H9 (cell line): ENCODE results near the gene FAM219A. TPM values are rescaled to one million over a fixed set of nuclear protein-coding genes. Genes with fewer than 3 reads are reported as not detected.

Source experiments
- DNase-seq: peaks from one replicate; pipeline ENCODE4 v3.0.0-alpha.2; 2017
- H2AFZ ChIP-seq: one replicate; pipeline ENCODE4 v1.6.1; 2013; ENCODE audit warnings: mild to moderate bottlenecking, low read length, control low read depth, moderate library complexity
- H2AK5ac ChIP-seq: 2 replicates; pipeline ENCODE4 v1.6.1; 2013; ENCODE audit warnings: low read length, control low read depth, mixed read lengths; ENCODE audit not compliant: insufficient read length
- H2BK120ac ChIP-seq: one replicate; pipeline ENCODE4 v1.6.1; 2013; ENCODE audit warnings: low read depth, mild to moderate bottlenecking, low read length, control low read depth, inconsistent platforms; ENCODE audit not compliant: poor library complexity, severe bottlenecking
- H2BK12ac ChIP-seq: 2 replicates; pipeline ENCODE4 v1.6.1; 2013; ENCODE audit warnings: low read length, control low read depth, mixed read lengths, low read depth; ENCODE audit not compliant: insufficient read length
- H2BK15ac ChIP-seq: 2 replicates; pipeline ENCODE4 v1.6.1; 2013; ENCODE audit warnings: low read depth, low read length, control low read depth
- H2BK20ac ChIP-seq: one replicate; pipeline ENCODE4 v1.6.1; 2013; ENCODE audit warnings: low read depth, mild to moderate bottlenecking, low read length, control low read depth, inconsistent platforms; ENCODE audit not compliant: poor library complexity, severe bottlenecking
- H2BK5ac ChIP-seq: 2 replicates; pipeline ENCODE4 v1.6.1; 2013; ENCODE audit warnings: low read length, control low read depth, mixed read lengths; ENCODE audit not compliant: insufficient read length
- H3K14ac ChIP-seq: 2 replicates; pipeline ENCODE4 v1.6.1; 2013; ENCODE audit warnings: low read length, control low read depth; ENCODE audit not compliant: insufficient read depth
- H3K18ac ChIP-seq: 2 replicates; pipeline ENCODE4 v1.6.1; 2013; ENCODE audit warnings: low read depth, mild to moderate bottlenecking, mixed read lengths, low read length, control low read depth; ENCODE audit not compliant: insufficient read length
- H3K23ac ChIP-seq: 2 replicates; pipeline ENCODE4 v1.6.1; 2013; ENCODE audit warnings: low read length, control low read depth, mixed read lengths, low read depth; ENCODE audit not compliant: insufficient read length
- H3K23me2 ChIP-seq: 2 replicates; pipeline ENCODE4 v1.6.1; 2013; ENCODE audit warnings: low read depth, mild to moderate bottlenecking, mixed read lengths, low read length, control low read depth; ENCODE audit not compliant: insufficient read length, poor library complexity, severe bottlenecking
- H3K27ac ChIP-seq: 2 replicates; pipeline ENCODE4 v1.5.1; 2013; ENCODE audit warnings: low read length, control low read depth, mixed read lengths, low read depth; ENCODE audit not compliant: insufficient read length
- H3K27me3 ChIP-seq: 2 replicates; pipeline ENCODE4 v1.6.1; 2013; ENCODE audit warnings: low read length, control low read depth, inconsistent platforms; ENCODE audit not compliant: insufficient read depth
- H3K4ac ChIP-seq: 2 replicates; pipeline ENCODE4 v1.6.1; 2013; ENCODE audit warnings: low read depth, mild to moderate bottlenecking, control low read depth, inconsistent platforms, low read length, moderate library complexity
- H3K4me1 ChIP-seq: 2 replicates; pipeline ENCODE4 v1.6.1; 2013; ENCODE audit warnings: low read length, control low read depth, inconsistent platforms; ENCODE audit not compliant: insufficient read depth
- H3K4me2 ChIP-seq: 2 replicates; pipeline ENCODE4 v1.6.1; 2013; ENCODE audit warnings: low read length, control low read depth, mixed read lengths; ENCODE audit not compliant: insufficient read length, insufficient read depth
- H3K56ac ChIP-seq: 2 replicates; pipeline ENCODE4 v1.6.1; 2013; ENCODE audit warnings: low read depth, mild to moderate bottlenecking, mixed read lengths, low read length, control low read depth; ENCODE audit not compliant: insufficient read length
- H3K79me1 ChIP-seq: 2 replicates; pipeline ENCODE4 v1.6.1; 2013; ENCODE audit warnings: low read depth, mild to moderate bottlenecking, moderate library complexity, low read length, control low read depth, inconsistent platforms; ENCODE audit not compliant: insufficient read depth, poor library complexity, severe bottlenecking
- H3K79me2 ChIP-seq: 2 replicates; pipeline ENCODE4 v1.6.1; 2013; ENCODE audit warnings: low read length, control low read depth, inconsistent platforms; ENCODE audit not compliant: insufficient read depth
- H3K9ac ChIP-seq: 2 replicates; pipeline ENCODE4 v1.6.1; 2013; ENCODE audit warnings: low read length, control low read depth, mixed read lengths; ENCODE audit not compliant: insufficient read length; ENCODE audit errors: extremely low read depth
- H3K9me3 ChIP-seq: one replicate; pipeline ENCODE4 v1.6.1; 2013; ENCODE audit warnings: low read depth, low read length, inconsistent platforms; ENCODE audit not compliant: control insufficient read depth
- H3T11ph ChIP-seq: one replicate; pipeline ENCODE4 v1.6.1; 2013; ENCODE audit warnings: mild to moderate bottlenecking, low read length, control low read depth, inconsistent platforms
- H4K20me1 ChIP-seq: one replicate; pipeline ENCODE4 v1.6.1; 2013; ENCODE audit not compliant: control insufficient read depth, insufficient read length, insufficient read depth
- H4K5ac ChIP-seq: 2 replicates; pipeline ENCODE4 v1.6.1; 2013; ENCODE audit warnings: low read depth, mild to moderate bottlenecking, mixed read lengths, low read length, control low read depth; ENCODE audit not compliant: insufficient read length
- H4K8ac ChIP-seq: replicated peaks from 2 replicates; pipeline ENCODE4 v1.6.1; 2013; ENCODE audit warnings: low read length, control low read depth, mixed read lengths, low read depth; ENCODE audit not compliant: insufficient read length
- H4K91ac ChIP-seq: 2 replicates; pipeline ENCODE4 v1.6.1; 2013; ENCODE audit warnings: low read depth, mild to moderate bottlenecking, moderate library complexity, mixed read lengths, low read length, control low read depth; ENCODE audit not compliant: insufficient read length
- H3K27ac Mint-ChIP-seq, 3 experiments: 2 replicates in 2 of 3; 3 replicates in 1 of 3; pipeline ENCODE4 v1.8.0; 2020 to 2021; ENCODE audit warnings: mixed read lengths in 3 of 3, mild to moderate bottlenecking in 1 of 3, moderate library complexity in 1 of 3
- H3K27me3 Mint-ChIP-seq: 2 replicates; pipeline ENCODE4 v1.8.0; 2021; ENCODE audit warnings: low read depth, mild to moderate bottlenecking, moderate library complexity, mixed read lengths
- H3K36me3 Mint-ChIP-seq, 3 experiments: 2 replicates in 2 of 3; 3 replicates in 1 of 3; pipeline ENCODE4 v1.8.0; 2020 to 2021; ENCODE audit warnings: low read depth in 3 of 3, mixed read lengths in 3 of 3; ENCODE audit not compliant: insufficient read depth in 1 of 3
- H3K4me1 Mint-ChIP-seq, 2 experiments: 2 replicates each; pipeline ENCODE4 v1.8.0; 2020; ENCODE audit warnings: mixed read lengths in 2 of 2
- H3K4me3 Mint-ChIP-seq, 2 experiments: 2 replicates in 1 of 2; 3 replicates in 1 of 2; pipeline ENCODE4 v1.8.0; 2020 to 2021; ENCODE audit warnings: mild to moderate bottlenecking in 2 of 2, mixed read lengths in 2 of 2, moderate library complexity in 1 of 2
- H3K9me3 Mint-ChIP-seq, 2 experiments: 2 replicates in 1 of 2; 3 replicates in 1 of 2; pipeline ENCODE4 v1.8.0; 2020; ENCODE audit warnings: mild to moderate bottlenecking in 2 of 2, mixed read lengths in 2 of 2, moderate library complexity in 1 of 2
- WGBS: extraction: QIAGEN DNeasy Blood & Tissue Kit; methylation state at CpG from one replicate; pipeline ENCODE4 v1.1.7; 2013; ENCODE audit warnings: missing lambda C conversion rate, low lambda C conversion rate, mixed read lengths; ENCODE audit not compliant: insufficient read length; ENCODE audit errors: extremely low coverage; 5-methylcytosine and 5-hydroxymethylcytosine counted together
- total RNA-seq: library from RNA; stranded (reverse); gene quantifications from 2 replicates; pipeline ENCODE4 v1.2.1, GENCODE V29; 2021
- TF ChIP-seq, protein P1 (sequence below): fragments of 200-600 bp; sonication (generic); conservative IDR thresholded peaks from 3 replicates; pipeline ENCODE4 v1.8.0; 2021; ENCODE audit warnings: antibody characterized with exemption, mild to moderate bottlenecking

The FAM219A gene
- total RNA-seq, 1 experiment from 2014 or later: 16.7 TPM

DNA sequence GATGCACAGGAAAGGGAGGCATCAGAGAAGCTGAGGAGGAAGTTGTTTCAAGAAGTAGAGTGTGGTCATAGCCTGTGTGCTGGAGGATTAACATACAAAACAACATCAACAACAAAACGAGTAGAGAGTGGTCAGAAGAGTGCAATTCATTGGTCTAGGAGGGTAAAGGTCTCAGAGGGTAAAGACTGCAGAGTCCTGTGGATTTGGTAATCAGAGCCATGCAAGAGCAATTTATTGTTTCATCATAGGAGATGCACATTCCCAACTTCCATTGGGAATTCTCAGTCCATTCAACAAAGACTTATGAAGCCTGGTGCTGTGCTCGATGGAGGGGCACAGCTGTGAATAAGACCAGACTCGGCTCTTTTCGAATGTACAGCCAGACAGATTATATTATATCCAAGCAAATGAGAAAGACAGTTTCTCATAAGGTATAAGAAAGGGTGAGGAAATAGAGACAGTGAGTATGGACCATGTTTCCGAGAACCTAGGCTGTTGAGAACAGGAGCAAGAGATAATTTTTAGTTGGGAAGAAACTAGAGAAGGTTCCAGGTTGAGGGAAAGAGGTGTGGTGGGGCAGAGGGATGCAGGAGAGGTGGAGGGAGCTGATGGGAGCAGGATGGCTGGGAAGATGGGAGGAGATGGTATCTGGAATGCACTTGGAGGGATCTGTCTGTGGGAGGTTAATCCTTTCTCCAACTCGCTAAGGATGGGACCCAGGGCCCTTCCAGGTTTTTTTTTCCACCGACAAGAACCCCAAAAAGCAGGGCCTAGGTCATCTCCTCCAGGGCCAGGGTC, 73.8 kb downstream of the FAM219A start:
- no peak overlapping the region for H2BK20ac ChIP-seq
- H3K4ac ChIP-seq: no peak overlapping the region
- H3K79me1 ChIP-seq: no peaks in the 10 kb centered on the region
- H4K8ac ChIP-seq: no peak overlapping the region
- H3T11ph ChIP-seq: no peak overlapping the region
- no peaks in the 10 kb centered on the region for H3K79me2 ChIP-seq
- peaks cover 17% of the 10 kb centered on the region for H3K23me2 ChIP-seq
- H3K18ac ChIP-seq: no peak overlapping the region
- no peak overlapping the region for H2AFZ ChIP-seq
- H2BK12ac ChIP-seq: no peak overlapping the region
- TF ChIP-seq, protein P1, sequence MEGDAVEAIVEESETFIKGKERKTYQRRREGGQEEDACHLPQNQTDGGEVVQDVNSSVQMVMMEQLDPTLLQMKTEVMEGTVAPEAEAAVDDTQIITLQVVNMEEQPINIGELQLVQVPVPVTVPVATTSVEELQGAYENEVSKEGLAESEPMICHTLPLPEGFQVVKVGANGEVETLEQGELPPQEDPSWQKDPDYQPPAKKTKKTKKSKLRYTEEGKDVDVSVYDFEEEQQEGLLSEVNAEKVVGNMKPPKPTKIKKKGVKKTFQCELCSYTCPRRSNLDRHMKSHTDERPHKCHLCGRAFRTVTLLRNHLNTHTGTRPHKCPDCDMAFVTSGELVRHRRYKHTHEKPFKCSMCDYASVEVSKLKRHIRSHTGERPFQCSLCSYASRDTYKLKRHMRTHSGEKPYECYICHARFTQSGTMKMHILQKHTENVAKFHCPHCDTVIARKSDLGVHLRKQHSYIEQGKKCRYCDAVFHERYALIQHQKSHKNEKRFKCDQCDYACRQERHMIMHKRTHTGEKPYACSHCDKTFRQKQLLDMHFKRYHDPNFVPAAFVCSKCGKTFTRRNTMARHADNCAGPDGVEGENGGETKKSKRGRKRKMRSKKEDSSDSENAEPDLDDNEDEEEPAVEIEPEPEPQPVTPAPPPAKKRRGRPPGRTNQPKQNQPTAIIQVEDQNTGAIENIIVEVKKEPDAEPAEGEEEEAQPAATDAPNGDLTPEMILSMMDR: no peak
- no peak overlapping the region for H3K23ac ChIP-seq
- no peak overlapping the region for H4K5ac ChIP-seq
- DNase-seq: no peak
- H2BK120ac ChIP-seq: no peak overlapping the region
- no peak overlapping the region for H3K4me2 ChIP-seq
- WGBS: no CpG with 5 or more reads among the region's 7 CpGs
- H3K27ac ChIP-seq: no peak overlapping the region
- Mint-ChIP-seq H3K4me1 (peaks cover 7 to 17% of the 10 kb centered on the region in 2 experiments), H3K36me3 (no peaks in the 10 kb centered on the region; a peak in 1 of 7 replicates), H3K9me3 (no peaks in the 10 kb centered on the region), H3K27ac (no peak overlapping the region), H3K27me3 (peaks cover 51% of the 10 kb centered on the region), H3K4me3 (no peak overlapping the region)
- peaks cover 2% of the 10 kb centered on the region; the same call in 1 of the 2 replicates for H3K27me3 ChIP-seq
- H3K4me1 ChIP-seq: no peaks in the 10 kb centered on the region
- no peak overlapping the region for H4K91ac ChIP-seq
- H2BK5ac ChIP-seq: no peak overlapping the region
- H2AK5ac ChIP-seq: no peak overlapping the region
- H2BK15ac ChIP-seq: no peak overlapping the region
- H4K20me1 ChIP-seq: no peaks in the 10 kb centered on the region
- no peak overlapping the region for H3K14ac ChIP-seq
- H3K9me3 ChIP-seq: no peaks in the 10 kb centered on the region
- no peak overlapping the region for H3K56ac ChIP-seq
- H3K9ac ChIP-seq: no peak overlapping the region
